WERI-Rb-1 (cell line): ENCODE results near the gene EIF5B.

Source experiments
- DNase-seq: peaks from one replicate; pipeline ENCODE4 v3.0.0-alpha.2; 2020
- H3K27ac ChIP-seq: fragments of 250-450 bp; sonication (Bioruptor Pico); 2 replicates; pipeline ENCODE4 v1.5.1; 2020; ENCODE audit warnings: mild to moderate bottlenecking, moderate library complexity
- H3K27me3 ChIP-seq: fragments of 250-450 bp; sonication (Bioruptor Pico); 2 replicates; pipeline ENCODE4 v1.5.1; 2021; ENCODE audit warnings: mild to moderate bottlenecking, low read depth, moderate library complexity; ENCODE audit not compliant: insufficient read depth, severe bottlenecking
- H3K36me3 ChIP-seq: fragments of 250-450 bp; sonication (Bioruptor Pico); 2 replicates; pipeline ENCODE4 v1.5.1; 2020; ENCODE audit warnings: mild to moderate bottlenecking, moderate library complexity
- H3K4me3 ChIP-seq: 2 replicates; pipeline ENCODE4 v1.5.1; 2011; ENCODE audit warnings: low read depth, mild to moderate bottlenecking, control low read depth, low read length
- H3K9me3 ChIP-seq: fragments of 250-450 bp; sonication (Bioruptor Pico); 2 replicates; pipeline ENCODE4 v1.5.1; 2021; ENCODE audit warnings: mild to moderate bottlenecking, moderate library complexity; ENCODE audit not compliant: severe bottlenecking
- CTCF ChIP-seq: IDR thresholded peaks from 2 replicates; pipeline ENCODE4 v1.5.1; 2011; ENCODE audit warnings: low read depth, mild to moderate bottlenecking, control low read depth, inconsistent platforms, low read length

EIF5B gene

GRCh38 chr2:99421469-99421868 lies 84.3 kb downstream of the EIF5B start:
- H3K9me3 ChIP-seq, result no peaks in the 10 kb centered on the region
- no peak for DNase-seq
- H3K27me3 ChIP-seq, result no peaks in the 10 kb centered on the region
- no peak overlapping the region for H3K27ac ChIP-seq
- TF ChIP-seq CTCF, result no peak
- H3K36me3 ChIP-seq, result peaks cover 71% of the 10 kb centered on the region
- no peak overlapping the region for H3K4me3 ChIP-seq

GRCh38 chr2:99422599-99422998 lies 85.4 kb downstream of the EIF5B start:
- Histone ChIP-seq H3K27me3 (no peaks in the 10 kb centered on the region), H3K27ac (no peak overlapping the region), H3K4me3 (no peak overlapping the region), H3K36me3 (peaks cover 66% of the 10 kb centered on the region), H3K9me3 (no peaks in the 10 kb centered on the region)
- no peak for TF ChIP-seq CTCF
- DNase-seq, result no peak

GRCh38 chr2:99424371-99424770 lies 87.2 kb downstream of the EIF5B start:
- no peak for DNase-seq
- no peak overlapping the region for H3K27ac ChIP-seq
- H3K27me3 ChIP-seq, result no peaks in the 10 kb centered on the region
- TF ChIP-seq CTCF, result no peak
- no peaks in the 10 kb centered on the region for H3K9me3 ChIP-seq
- no peak overlapping the region for H3K4me3 ChIP-seq
- H3K36me3 ChIP-seq, result peaks cover 57% of the 10 kb centered on the region

- no peak for DNase-seq
- Histone ChIP-seq H3K9me3 (no peaks in the 10 kb centered on the region), H3K27ac (no peak overlapping the region), H3K36me3 (peaks cover 52% of the 10 kb centered on the region), H3K27me3 (no peaks in the 10 kb centered on the region), H3K4me3 (no peak overlapping the region)
- no peak for TF ChIP-seq CTCF
Observed at GRCh38 chr2:99425022-99425421, 87.8 kb downstream of the EIF5B start.

GRCh38 chr2:99430614-99431291 lies 93.6 kb downstream of the EIF5B start:
- H3K4me3 ChIP-seq, result no peak overlapping the region
- H3K27ac ChIP-seq, result no peak overlapping the region
- no peaks in the 10 kb centered on the region for H3K9me3 ChIP-seq
- no peaks in the 10 kb centered on the region for H3K27me3 ChIP-seq
- peaks cover 17% of the 10 kb centered on the region for H3K36me3 ChIP-seq
- DNase-seq, result no peak
- no peak for TF ChIP-seq CTCF
